Endothelial cell of umbilical vein (primary cell): ENCODE data around the gene SMAD5. TPM values are rescaled to one million over a fixed set of nuclear protein-coding genes. Genes with fewer than 3 reads are reported as not detected.

Experiments
- BruUV-seq: library from RNA; stranded (reverse); fragments of 400-500 nt; replicated peaks from 2 replicates; lab custom pipeline; 2021; lab: Mats Ljungman, UMichigan
- CTCF ChIA-PET: fragments of 300-600, 350-600 bp; sonication (Branson Sonifier 250); formaldehyde crosslinking; loops from one replicate; lab custom pipeline; 2021; ENCODE audit warnings: antibody characterized with exemption, inconsistent platforms; lab: Charles Lee
- POLR2A ChIA-PET: fragments of 300-600, 350-600 bp; sonication (Branson Sonifier 250); formaldehyde crosslinking; loops from one replicate; lab custom pipeline; 2021; ENCODE audit warnings: antibody characterized with exemption, inconsistent platforms; lab: Charles Lee
- DNase-seq: peaks from one replicate; pipeline ENCODE4 v3.0.0-alpha.2; 2011; ENCODE audit warnings: low read depth, low spot score
- FAIRE-seq: peaks from 2 replicates; lab custom pipeline; 2011; peaks lifted over from hg19 to GRCh38; lab: Jason Lieb, UNC
- H2AFZ ChIP-seq: 2 replicates; pipeline ENCODE4 v1.6.0; 2012; ENCODE audit warnings: low read depth, low read length, control low read depth, inconsistent platforms
- H3K27ac ChIP-seq: 2 replicates; pipeline ENCODE4 v1.5.1; 2011; ENCODE audit warnings: low read depth, mild to moderate bottlenecking, control low read depth, low read length, moderate library complexity; ENCODE audit not compliant: insufficient read depth
- H3K27me3 ChIP-seq, 2 experiments: 2 replicates each; pipeline versions ENCODE4 v1.6.0 to v1.6.1; 2011; ENCODE audit warnings: low read length in 2 of 2, mixed read lengths in 1 of 2; ENCODE audit not compliant: control insufficient read depth in 2 of 2, insufficient read depth in 2 of 2
- H3K36me3 ChIP-seq, 2 experiments: 2 replicates in 1 of 2; 3 replicates in 1 of 2; pipeline ENCODE4 v1.5.1; 2011; ENCODE audit warnings: low read length in 2 of 2, mild to moderate bottlenecking in 1 of 2, moderate library complexity in 1 of 2; ENCODE audit not compliant: control insufficient read depth in 2 of 2, insufficient read depth in 2 of 2; ENCODE audit errors: extremely low read depth in 1 of 2
- H3K4me1 ChIP-seq: 3 replicates; pipeline ENCODE4 v1.5.1; 2011; ENCODE audit warnings: mild to moderate bottlenecking, low read length; ENCODE audit not compliant: control insufficient read depth, insufficient read depth; ENCODE audit errors: extremely low read depth
- H3K4me2 ChIP-seq: 2 replicates; pipeline ENCODE4 v1.6.1; 2011; ENCODE audit warnings: low read length, control low read depth, mixed read lengths; ENCODE audit not compliant: insufficient read depth
- H3K4me3 ChIP-seq, 3 experiments: fragments of 200-600 bp in 1 of 3; sonication (generic), shearing (Covaris generic) in 1 of 3; replicated peaks in 1 of 3; 2 replicates each; pipeline ENCODE4 v1.5.1; 2011 to 2016; ENCODE audit warnings: control low read depth in 3 of 3, low read length in 3 of 3, mild to moderate bottlenecking in 2 of 3, inconsistent platforms in 1 of 3, low read depth in 1 of 3, moderate library complexity in 1 of 3; ENCODE audit not compliant: insufficient read depth in 1 of 3
- H3K79me2 ChIP-seq: 2 replicates; pipeline ENCODE4 v1.6.0; 2012; ENCODE audit warnings: low read length, inconsistent platforms; ENCODE audit not compliant: control insufficient read depth, insufficient read depth
- H3K9ac ChIP-seq: replicated peaks from 2 replicates; pipeline ENCODE3; 2011; ENCODE audit warnings: low read length, control low read depth; ENCODE audit not compliant: insufficient read depth; ENCODE audit errors: extremely low read depth
- H3K9me1 ChIP-seq: replicated peaks from 3 replicates; pipeline ENCODE4 v1.6.0; 2011; ENCODE audit warnings: mild to moderate bottlenecking, low read length; ENCODE audit not compliant: control insufficient read depth, insufficient read depth; ENCODE audit errors: extremely low read depth
- H3K9me3 ChIP-seq: replicated peaks from 2 replicates; pipeline ENCODE4 v1.5.1; 2012; ENCODE audit warnings: low read length, inconsistent platforms; ENCODE audit not compliant: control insufficient read depth, insufficient read depth
- H4K20me1 ChIP-seq: replicated peaks from 2 replicates; pipeline ENCODE3; 2011; ENCODE audit warnings: mild to moderate bottlenecking, low read length; ENCODE audit not compliant: control insufficient read depth, insufficient read depth; ENCODE audit errors: extremely low read depth
- EZH2 ChIP-seq: IDR thresholded peaks from 2 replicates; pipeline ENCODE4 v1.6.1; 2012; ENCODE audit warnings: borderline replicate concordance, low read depth, mild to moderate bottlenecking, moderate library complexity, low read length, inconsistent platforms; ENCODE audit not compliant: severe bottlenecking
- FOS ChIP-seq: IDR thresholded peaks from 2 replicates; pipeline ENCODE4 v1.6.1; 2011; ENCODE audit warnings: mild to moderate bottlenecking, low read length, moderate library complexity, borderline replicate concordance; ENCODE audit not compliant: insufficient read depth
- JUN ChIP-seq: IDR thresholded peaks from 2 replicates; pipeline ENCODE4 v1.6.1; 2011; ENCODE audit warnings: borderline replicate concordance, low read depth; ENCODE audit not compliant: insufficient read length, insufficient read depth
- MYC ChIP-seq: IDR thresholded peaks from one replicate; pipeline ENCODE4 v1.6.1; 2011; ENCODE audit warnings: mild to moderate bottlenecking, low read depth, low read length
- POLR2AphosphoS5 ChIP-seq: IDR thresholded peaks from 2 replicates; pipeline ENCODE4 v1.6.1; 2012; ENCODE audit warnings: low read depth, mild to moderate bottlenecking, control low read depth, low read length, moderate library complexity; ENCODE audit not compliant: insufficient read depth
- dilution Hi-C: fragments of 300-500 bp; cut with MboI; formaldehyde crosslinking; loops from one replicate; pipeline ENCODE4 v1.15.0; 2019; ENCODE audit warnings: low sequenced_read_pairs; ENCODE audit not compliant: extremely low pct_ligation_motif_present
- intact Hi-C: fragments of 100-400 bp; cut with micrococcal nuclease; formaldehyde crosslinking; loops from one replicate; pipeline ENCODE4 v1.10.0; 2022
- polyA plus RNA-seq, 4 experiments: library from polyadenylated mRNA; depleted of rRNA in 3 of 4; stranded (reverse) in 3 of 4; unstranded in 1 of 4; fragments of >200 nt; gene quantifications; 2 replicates each; pipeline versions ENCODE4 v1.2.1 to v1.2.3, GENCODE V29; 2011 to 2012; ENCODE audit warnings: missing spikeins in 1 of 4
- total RNA-seq: library from RNA; stranded (reverse); gene quantifications from 2 replicates; pipeline ENCODE4 v1.2.3, GENCODE V29; 2021
- TF ChIP-seq, protein P1 (sequence below): IDR thresholded peaks from 2 replicates; pipeline ENCODE4 v1.6.1; 2011; ENCODE audit not compliant: insufficient read depth, insufficient read length
- TF ChIP-seq, protein P2 (sequence below), 2 donors: IDR thresholded peaks; 1 replicate in 1 of 2; 2 replicates in 1 of 2; pipeline ENCODE4 v1.5.1; 2011; ENCODE audit warnings: low read length in 2 of 2, mild to moderate bottlenecking in 2 of 2, moderate library complexity in 2 of 2, control low read depth in 1 of 2, inconsistent platforms in 1 of 2, low read depth in 1 of 2; ENCODE audit not compliant: insufficient read depth in 1 of 2; ENCODE audit errors: extremely low read depth in 1 of 2

The SMAD5 gene
- total and polyA plus RNA-seq, 2 donors (not counting 3 experiments of a cell fraction or from before 2014, with no cell fraction given): 26.0 to 66.0 TPM

GRCh38 chr5:136211282-136212040 lies 78.8 kb downstream of the SMAD5 start:
- intact Hi-C loops: loop anchor here (1.0 kb wide), 3 partner anchors 129 to 324 kb away; no protein-coding TSS in a partner anchor
- CTCF ChIA-PET: interaction anchor here (0.6 to 3.1 kb wide), 23 partner anchors 9 to 651 kb away, joined by 3 to 33 read pairs (median 4); no protein-coding TSS in a partner anchor
- Histone ChIP-seq H3K9me3 (no peaks in the 10 kb centered on the region), H3K27ac (no peak overlapping the region), H3K4me2 (no peak overlapping the region), H2AFZ (no peak overlapping the region), H3K27me3 (peaks cover 3 to 5% of the 10 kb centered on the region in 2 experiments), H3K36me3 (no peaks in the 10 kb centered on the region), H4K20me1 (no peaks in the 10 kb centered on the region), H3K9ac (no peak overlapping the region), H3K79me2 (no peaks in the 10 kb centered on the region), H3K4me3 (no peak overlapping the region), H3K4me1 (no peaks in the 10 kb centered on the region), H3K9me1 (no peaks in the 10 kb centered on the region)
- TF ChIP-seq JUN: no peak
- no peak for TF ChIP-seq FOS
- no peak for TF ChIP-seq MYC
- TF ChIP-seq EZH2: no peak
- TF ChIP-seq, protein P1, sequence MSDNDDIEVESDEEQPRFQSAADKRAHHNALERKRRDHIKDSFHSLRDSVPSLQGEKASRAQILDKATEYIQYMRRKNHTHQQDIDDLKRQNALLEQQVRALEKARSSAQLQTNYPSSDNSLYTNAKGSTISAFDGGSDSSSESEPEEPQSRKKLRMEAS: no peak
- TF ChIP-seq, protein P2, sequence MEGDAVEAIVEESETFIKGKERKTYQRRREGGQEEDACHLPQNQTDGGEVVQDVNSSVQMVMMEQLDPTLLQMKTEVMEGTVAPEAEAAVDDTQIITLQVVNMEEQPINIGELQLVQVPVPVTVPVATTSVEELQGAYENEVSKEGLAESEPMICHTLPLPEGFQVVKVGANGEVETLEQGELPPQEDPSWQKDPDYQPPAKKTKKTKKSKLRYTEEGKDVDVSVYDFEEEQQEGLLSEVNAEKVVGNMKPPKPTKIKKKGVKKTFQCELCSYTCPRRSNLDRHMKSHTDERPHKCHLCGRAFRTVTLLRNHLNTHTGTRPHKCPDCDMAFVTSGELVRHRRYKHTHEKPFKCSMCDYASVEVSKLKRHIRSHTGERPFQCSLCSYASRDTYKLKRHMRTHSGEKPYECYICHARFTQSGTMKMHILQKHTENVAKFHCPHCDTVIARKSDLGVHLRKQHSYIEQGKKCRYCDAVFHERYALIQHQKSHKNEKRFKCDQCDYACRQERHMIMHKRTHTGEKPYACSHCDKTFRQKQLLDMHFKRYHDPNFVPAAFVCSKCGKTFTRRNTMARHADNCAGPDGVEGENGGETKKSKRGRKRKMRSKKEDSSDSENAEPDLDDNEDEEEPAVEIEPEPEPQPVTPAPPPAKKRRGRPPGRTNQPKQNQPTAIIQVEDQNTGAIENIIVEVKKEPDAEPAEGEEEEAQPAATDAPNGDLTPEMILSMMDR (IDR thresholded peaks at IDR 0.05; ENCODE audit: extremely low read depth in 1 of 2, insufficient read depth in 1 of 2, low read depth in 1 of 2, low read length in 2 of 2): no peak
- TF ChIP-seq POLR2AphosphoS5: no peak
- dilution Hi-C loops: no loop called here
- FAIRE-seq (no peak), DNase-seq (no peak)
- BruUV-seq: no TSS peak
- POLR2A ChIA-PET: no interaction called here
